GM10266 (cell line): ENCODE data around the gene QRSL1.

Experiments
- DNase-seq: peaks from one replicate; pipeline ENCODE4 v3.0.0; 2012; ENCODE audit errors: extremely low spot score
- TF ChIP-seq, protein P1 (sequence below): IDR thresholded peaks from 2 replicates; pipeline ENCODE4 v1.5.1; 2012; ENCODE audit warnings: mild to moderate bottlenecking, low read depth; ENCODE audit not compliant: control insufficient read depth, insufficient read depth; ENCODE audit errors: missing control alignments

Gene QRSL1

DNA sequence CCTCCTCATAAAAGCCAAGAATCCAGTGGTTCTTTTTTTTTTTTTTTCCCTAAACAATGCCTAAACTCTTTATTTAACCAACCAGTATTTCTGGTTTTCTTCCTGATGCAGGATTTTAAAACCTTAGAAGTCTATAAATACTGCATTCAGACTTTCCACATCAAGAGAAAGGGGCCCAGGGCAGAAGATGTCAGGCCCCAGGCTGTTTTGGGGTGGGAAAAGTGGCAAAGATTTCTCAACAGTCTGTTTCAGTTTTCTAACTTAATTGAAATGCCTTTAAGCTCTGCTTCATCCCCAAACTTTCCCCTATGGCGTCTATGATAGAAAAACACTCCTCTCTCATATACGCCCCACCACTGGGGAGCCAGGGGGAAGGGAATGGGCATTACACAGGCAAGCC lies 33.1 kb downstream of the QRSL1 start:
- TF ChIP-seq, protein P1, sequence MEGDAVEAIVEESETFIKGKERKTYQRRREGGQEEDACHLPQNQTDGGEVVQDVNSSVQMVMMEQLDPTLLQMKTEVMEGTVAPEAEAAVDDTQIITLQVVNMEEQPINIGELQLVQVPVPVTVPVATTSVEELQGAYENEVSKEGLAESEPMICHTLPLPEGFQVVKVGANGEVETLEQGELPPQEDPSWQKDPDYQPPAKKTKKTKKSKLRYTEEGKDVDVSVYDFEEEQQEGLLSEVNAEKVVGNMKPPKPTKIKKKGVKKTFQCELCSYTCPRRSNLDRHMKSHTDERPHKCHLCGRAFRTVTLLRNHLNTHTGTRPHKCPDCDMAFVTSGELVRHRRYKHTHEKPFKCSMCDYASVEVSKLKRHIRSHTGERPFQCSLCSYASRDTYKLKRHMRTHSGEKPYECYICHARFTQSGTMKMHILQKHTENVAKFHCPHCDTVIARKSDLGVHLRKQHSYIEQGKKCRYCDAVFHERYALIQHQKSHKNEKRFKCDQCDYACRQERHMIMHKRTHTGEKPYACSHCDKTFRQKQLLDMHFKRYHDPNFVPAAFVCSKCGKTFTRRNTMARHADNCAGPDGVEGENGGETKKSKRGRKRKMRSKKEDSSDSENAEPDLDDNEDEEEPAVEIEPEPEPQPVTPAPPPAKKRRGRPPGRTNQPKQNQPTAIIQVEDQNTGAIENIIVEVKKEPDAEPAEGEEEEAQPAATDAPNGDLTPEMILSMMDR, result no peak
- DNase-seq, result no peak

- DNase-seq, result peak; percentile 12
- TF ChIP-seq, protein P1, result no peak
Measured at GRCh38 chr6:106666282-106667021, 37.1 kb downstream of the QRSL1 start.

- DNase-seq, result no peak
- TF ChIP-seq, protein P1, result no peak
Measured at GRCh38 chr6:106667022-106667402, 37.6 kb downstream of the QRSL1 start.

GRCh38 chr6:106670236-106670635 lies 40.9 kb downstream of the QRSL1 start:
- TF ChIP-seq, protein P1, result no peak
- no peak for DNase-seq

GRCh38 chr6:106671651-106672050 lies 42.3 kb downstream of the QRSL1 start:
- TF ChIP-seq, protein P1, result no peak
- no peak for DNase-seq

DNA sequence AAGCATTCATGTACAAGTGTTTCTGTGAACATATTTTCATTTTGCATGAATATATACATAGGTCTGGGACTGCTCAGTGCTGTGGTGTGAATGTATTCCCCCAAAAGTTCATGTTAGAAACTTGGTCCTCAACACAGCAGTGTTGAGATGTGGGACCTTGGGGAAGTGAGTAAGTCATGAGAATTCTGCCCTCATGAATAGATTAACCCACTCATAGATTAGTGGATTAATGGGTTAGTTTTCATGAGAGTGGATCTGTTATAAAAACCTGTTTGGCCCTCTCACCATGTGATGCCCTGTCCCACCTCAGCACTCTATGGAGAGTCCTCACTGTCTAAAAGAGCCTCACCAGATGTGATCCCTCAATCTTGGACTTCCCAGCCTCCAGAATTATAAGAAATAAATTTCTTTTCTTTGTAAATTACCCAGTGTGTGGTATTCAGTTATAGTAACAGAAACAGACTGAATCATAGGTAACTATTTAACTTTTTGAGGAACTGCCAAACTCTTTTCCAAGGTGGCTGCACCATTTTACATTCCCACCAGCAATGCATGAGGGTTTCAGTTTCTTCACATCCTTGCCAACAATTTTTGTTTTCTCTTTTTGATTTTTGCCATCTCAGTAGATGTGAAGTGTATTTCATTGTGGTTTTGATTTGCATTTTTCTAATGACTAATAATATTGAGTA lies 45.3 kb downstream of the QRSL1 start:
- no peak for DNase-seq
- TF ChIP-seq, protein P1, result no peak

- TF ChIP-seq, protein P1, result no peak
- DNase-seq, result no peak
Measured at GRCh38 chr6:106677282-106677681, 47.9 kb downstream of the QRSL1 start.
